SJSA1 (cell line): ENCODE data around the gene GALNT5. TPM values are rescaled to one million over a fixed set of nuclear protein-coding genes. Genes with fewer than 3 reads are reported as not detected.
"Not testable (repeated sequence)": the region's sequence is repeated elsewhere in the genome, so short reads cannot be mapped to it uniquely, and the experiment has no call there.

ENCODE experiments used
- DNase-seq, 2 experiments: peaks; one replicate each; pipeline ENCODE4 v3.0.0-alpha.2; 2015 to 2020; ENCODE audit warnings: low spot score in 2 of 2, low read depth in 1 of 2
- H3K27ac ChIP-seq: fragments of 250-450 bp; sonication (Bioruptor Pico); 2 replicates; pipeline ENCODE4 v1.5.1; 2020; ENCODE audit warnings: mild to moderate bottlenecking, moderate library complexity
- H3K27me3 ChIP-seq: fragments of 250-450 bp; sonication (Bioruptor Pico); replicated peaks from 2 replicates; pipeline ENCODE4 v1.5.1; 2020; ENCODE audit warnings: mild to moderate bottlenecking, moderate library complexity
- H3K36me3 ChIP-seq: fragments of 250-450 bp; sonication (Bioruptor Pico); 2 replicates; pipeline ENCODE4 v1.5.1; 2020; ENCODE audit warnings: mild to moderate bottlenecking
- H3K4me1 ChIP-seq: fragments of 250-450 bp; sonication (Bioruptor Pico); replicated peaks from 2 replicates; pipeline ENCODE4 v1.6.1; 2021; ENCODE audit warnings: mild to moderate bottlenecking
- H3K4me3 ChIP-seq: fragments of 250-450 bp; sonication (Bioruptor Pico); 2 replicates; pipeline ENCODE4 v1.5.1; 2020; ENCODE audit warnings: mild to moderate bottlenecking
- H3K9me3 ChIP-seq: fragments of 250-450 bp; sonication (Bioruptor Pico); replicated peaks from 2 replicates; pipeline ENCODE4 v1.5.1; 2020; ENCODE audit warnings: mild to moderate bottlenecking
- total RNA-seq: library from RNA; depleted of rRNA; stranded (reverse); fragments of >200 nt; shearing (Covaris generic); gene quantifications from 2 replicates; pipeline ENCODE4 v1.2.3, GENCODE V29; 2014

Gene GALNT5
- total RNA-seq, 1 experiment from 2014 or later, result 2.7 TPM

DNA sequence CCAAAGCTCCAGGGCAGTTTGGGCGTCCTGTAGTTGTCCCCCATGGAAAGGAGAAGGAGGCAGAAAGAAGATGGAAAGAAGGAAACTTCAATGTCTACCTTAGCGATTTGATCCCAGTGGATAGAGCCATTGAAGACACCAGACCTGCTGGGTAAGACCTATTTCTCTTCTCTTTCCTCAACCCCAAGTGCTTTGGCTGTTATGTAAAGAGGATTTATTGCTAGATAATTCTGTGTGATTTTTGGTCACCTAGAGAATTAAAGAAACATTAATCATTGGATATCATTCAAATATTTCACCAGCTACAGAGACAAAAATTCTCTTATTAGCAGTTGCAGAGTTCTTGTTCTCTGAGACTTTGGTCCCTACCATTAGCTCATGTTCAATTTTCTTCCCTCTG is 1.9 kb downstream of the GALNT5 start:
- Histone ChIP-seq H3K9me3 (no peaks in the 10 kb centered on the region), H3K36me3 (no peaks in the 10 kb centered on the region), H3K27me3 (no peaks in the 10 kb centered on the region), H3K4me1 (peaks cover 26% of the 10 kb centered on the region), H3K4me3 (no peak overlapping the region), H3K27ac (no peak overlapping the region)
- DNase-seq, result no peak

DNA sequence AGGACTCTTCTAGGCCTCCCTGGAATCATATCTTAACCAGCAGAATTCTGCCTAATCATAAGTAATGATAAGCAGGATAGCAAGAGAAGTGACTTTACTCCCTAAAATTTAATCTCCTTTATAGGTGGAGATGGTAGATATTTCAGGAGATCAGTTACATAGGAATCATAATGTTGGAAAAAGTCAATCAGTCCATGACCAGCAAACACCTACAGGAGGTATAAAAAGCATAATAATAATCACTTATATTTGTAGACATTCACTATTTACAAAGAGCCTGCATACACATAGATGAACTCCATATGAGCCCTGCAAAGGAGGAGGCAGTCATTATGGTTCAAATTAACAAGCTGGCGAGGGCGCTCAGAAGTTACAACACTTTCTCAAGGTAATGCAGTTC is 2.5 kb downstream of the GALNT5 start:
- DNase-seq, result no peak
- H3K27me3 ChIP-seq, result no peaks in the 10 kb centered on the region
- no peak overlapping the region for H3K4me3 ChIP-seq
- H3K36me3 ChIP-seq, result no peaks in the 10 kb centered on the region
- H3K27ac ChIP-seq, result no peak overlapping the region
- H3K9me3 ChIP-seq, result no peaks in the 10 kb centered on the region
- peaks cover 26% of the 10 kb centered on the region for H3K4me1 ChIP-seq

DNA sequence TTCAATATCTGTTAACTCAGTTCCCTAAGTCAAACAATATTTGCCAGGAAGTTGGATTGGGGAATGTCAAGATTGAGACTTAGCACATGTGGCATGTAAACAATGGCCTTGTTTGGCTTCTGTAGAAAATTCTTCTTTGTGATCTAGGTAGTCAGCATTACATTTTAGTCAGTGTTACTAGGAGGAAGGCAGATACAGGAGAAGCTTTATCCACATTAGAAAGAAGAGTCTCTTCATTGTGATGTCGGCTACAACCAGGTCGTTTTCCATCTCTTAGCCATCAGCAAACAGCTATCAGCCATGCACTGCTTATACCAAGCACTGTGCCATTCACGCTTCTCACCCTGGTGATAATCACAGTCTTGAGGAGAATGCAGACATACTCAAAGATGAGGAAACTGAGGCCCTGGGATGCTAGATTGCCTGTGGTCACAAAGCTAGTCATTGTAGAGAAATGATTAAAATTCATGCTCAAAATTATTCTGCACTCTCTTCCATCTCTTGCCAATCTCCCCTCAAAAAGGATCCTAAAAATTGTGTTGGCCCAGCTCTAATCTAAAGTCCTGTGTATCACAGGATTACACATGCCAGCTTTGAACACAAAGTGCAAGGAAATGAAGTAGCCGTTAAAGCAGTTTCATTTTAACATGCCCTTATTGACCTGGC is 3.2 kb downstream of the GALNT5 start:
- DNase-seq, result no peak
- Histone ChIP-seq H3K4me3 (no peak overlapping the region), H3K27ac (peak overlapping the region; percentile 34), H3K4me1 (peaks cover 26% of the 10 kb centered on the region), H3K27me3 (no peaks in the 10 kb centered on the region), H3K9me3 (no peaks in the 10 kb centered on the region), H3K36me3 (no peaks in the 10 kb centered on the region)

DNA sequence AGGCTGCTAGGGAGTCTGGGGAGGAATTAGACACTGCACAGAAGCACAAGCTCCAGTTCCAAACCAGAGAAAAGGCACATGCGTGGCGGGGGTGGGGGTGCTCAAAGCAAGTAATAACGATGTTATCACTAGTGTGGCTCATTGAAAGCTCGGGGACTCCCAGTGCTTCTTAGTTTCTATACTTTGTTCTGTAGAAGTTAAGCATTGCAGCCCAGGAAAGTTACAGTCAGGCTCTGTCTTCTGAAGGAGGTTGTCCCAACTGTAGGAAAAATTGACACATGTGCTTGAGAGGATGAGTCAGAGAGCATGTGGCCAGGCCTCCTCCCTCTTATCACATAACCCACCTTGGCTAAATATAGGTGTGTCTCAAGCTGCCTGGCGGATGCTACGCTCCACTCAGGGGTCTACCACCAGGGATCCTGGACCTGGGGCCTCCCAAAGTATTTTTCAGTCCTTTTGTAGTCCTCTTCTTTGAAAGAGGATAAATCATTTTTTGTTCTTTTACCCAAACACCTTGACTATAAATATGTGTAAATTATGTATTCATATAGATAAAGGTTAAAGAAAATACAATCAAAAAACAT is 3.8 kb downstream of the GALNT5 start:
- Histone ChIP-seq H3K27ac (peak overlapping the region; percentile 34), H3K4me1 (peaks cover 26% of the 10 kb centered on the region), H3K9me3 (no peaks in the 10 kb centered on the region), H3K27me3 (no peaks in the 10 kb centered on the region), H3K4me3 (no peak overlapping the region), H3K36me3 (no peaks in the 10 kb centered on the region)
- DNase-seq, result peak in 1 of 2 experiments; percentile 46

DNA sequence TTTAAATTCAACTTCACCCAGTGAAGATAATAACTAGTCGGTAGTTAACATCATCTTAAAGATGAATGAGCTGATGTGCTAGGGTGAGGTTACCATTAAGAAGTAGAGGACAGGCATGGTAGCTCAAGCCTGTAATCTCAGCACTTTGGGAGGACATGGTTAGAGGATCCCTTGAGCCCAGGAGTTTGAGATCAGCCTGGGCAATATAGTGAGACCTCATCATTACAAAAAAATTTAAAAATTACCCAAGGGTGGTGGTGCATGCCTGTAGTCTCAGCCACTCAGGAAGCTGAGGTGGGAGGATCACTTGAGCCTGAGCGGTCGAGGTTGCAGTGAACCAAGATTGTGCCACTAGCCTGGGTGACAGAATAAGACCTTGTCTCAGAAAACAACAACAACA is 4.7 kb downstream of the GALNT5 start:
- Histone ChIP-seq H3K27me3 (no peaks in the 10 kb centered on the region), H3K4me1 (peaks cover 23% of the 10 kb centered on the region), H3K4me3 (no peak overlapping the region), H3K27ac (no peak overlapping the region), H3K36me3 (no peaks in the 10 kb centered on the region), H3K9me3 (no peaks in the 10 kb centered on the region)
- no peak for DNase-seq

DNA sequence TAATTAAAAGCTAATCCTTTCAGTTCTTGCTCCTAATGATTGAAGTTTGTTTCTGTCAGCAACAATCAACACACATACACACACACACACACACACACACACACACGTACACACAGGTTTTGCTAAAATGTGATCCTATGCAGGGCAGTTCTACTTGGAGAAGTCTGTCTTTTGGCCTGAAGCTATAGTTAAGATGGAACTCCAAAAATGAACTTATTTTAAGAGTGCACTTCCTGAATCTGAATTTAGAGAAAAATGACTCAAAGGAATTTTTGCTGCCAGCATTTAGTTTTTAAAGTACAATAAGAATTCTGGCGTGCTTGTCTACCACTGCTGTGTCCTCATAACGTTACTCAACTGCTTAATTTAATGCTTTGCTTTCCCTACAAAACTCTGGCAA is 6.6 kb downstream of the GALNT5 start:
- no peak for DNase-seq
- no peaks in the 10 kb centered on the region for H3K27me3 ChIP-seq
- peaks cover 23% of the 10 kb centered on the region for H3K4me1 ChIP-seq
- H3K9me3 ChIP-seq, result no peaks in the 10 kb centered on the region
- H3K27ac ChIP-seq, result no peak overlapping the region
- no peaks in the 10 kb centered on the region for H3K36me3 ChIP-seq
- no peak overlapping the region for H3K4me3 ChIP-seq

DNA sequence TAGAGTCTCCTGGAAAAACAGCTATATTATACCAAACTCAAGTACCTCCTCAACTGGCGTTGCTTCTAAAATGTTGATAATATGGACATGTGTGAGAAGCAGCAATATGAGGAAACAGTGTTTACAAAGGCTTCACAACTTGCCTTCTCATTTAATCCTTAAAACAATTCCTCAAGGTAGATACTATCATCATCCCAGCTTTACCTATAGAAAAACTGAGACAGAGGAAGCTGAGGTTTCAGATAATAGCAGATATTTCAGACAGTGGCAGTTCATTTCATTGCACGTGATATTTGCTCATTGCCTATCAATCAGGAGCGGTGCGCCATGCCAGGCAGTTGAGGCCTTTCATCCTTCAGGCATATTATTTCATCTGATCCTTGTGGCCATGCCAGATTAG is 8.3 kb downstream of the GALNT5 start:
- Histone ChIP-seq H3K9me3 (no peaks in the 10 kb centered on the region), H3K27ac (no peak overlapping the region), H3K4me1 (peaks cover 13% of the 10 kb centered on the region), H3K36me3 (no peaks in the 10 kb centered on the region), H3K27me3 (no peaks in the 10 kb centered on the region), H3K4me3 (no peak overlapping the region)
- DNase-seq, result no peak

DNA sequence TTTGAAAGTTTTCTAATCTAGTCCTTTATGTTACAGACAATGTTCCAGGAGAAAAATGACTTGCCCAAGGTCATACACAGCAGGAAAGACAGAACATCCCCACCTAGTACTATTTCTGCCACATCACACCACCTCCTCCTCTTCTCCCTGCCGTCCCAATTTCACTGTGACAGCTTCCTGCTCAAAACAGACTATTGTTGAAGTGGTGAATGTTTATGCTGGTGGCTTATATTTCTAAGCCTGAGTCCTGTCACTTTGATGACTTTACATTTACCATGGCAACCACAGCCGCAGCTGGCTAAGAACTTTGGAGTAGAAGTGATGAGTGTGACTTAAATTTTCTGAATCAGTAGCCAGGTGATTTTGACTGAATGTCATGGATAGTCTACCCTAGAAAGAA is 10.0 kb downstream of the GALNT5 start:
- Histone ChIP-seq H3K27ac (no peak overlapping the region), H3K4me3 (no peak overlapping the region), H3K36me3 (no peaks in the 10 kb centered on the region), H3K9me3 (no peaks in the 10 kb centered on the region; the same call in 1 of the 2 replicates), H3K4me1 (peaks cover 6% of the 10 kb centered on the region), H3K27me3 (no peaks in the 10 kb centered on the region)
- DNase-seq, result no peak

DNA sequence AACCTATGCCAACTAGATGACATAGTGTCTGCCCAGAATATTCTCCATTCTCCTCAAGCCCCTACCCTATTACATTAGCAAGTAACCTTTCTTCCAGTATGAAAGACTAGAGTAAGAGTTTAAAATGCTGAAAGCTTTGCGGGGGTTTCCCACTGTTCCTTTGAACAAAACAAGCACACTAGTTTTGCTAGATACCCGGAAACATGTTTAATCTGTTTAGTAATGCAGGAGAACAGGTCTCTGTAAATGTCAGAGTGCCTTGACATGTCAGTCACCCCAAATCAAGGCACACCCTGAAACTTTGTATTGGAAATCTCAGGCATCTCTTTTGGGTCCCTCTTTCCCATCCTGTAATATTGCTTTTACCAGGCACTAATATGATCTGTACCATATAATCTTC is 11.6 kb downstream of the GALNT5 start:
- DNase-seq, result no peak
- H3K36me3 ChIP-seq, result no peaks in the 10 kb centered on the region
- no peak overlapping the region for H3K27ac ChIP-seq
- H3K4me1 ChIP-seq, result peaks cover 4% of the 10 kb centered on the region
- H3K9me3 ChIP-seq, result no peaks in the 10 kb centered on the region; the same call in 1 of the 2 replicates
- no peaks in the 10 kb centered on the region for H3K27me3 ChIP-seq
- no peak overlapping the region for H3K4me3 ChIP-seq

DNA sequence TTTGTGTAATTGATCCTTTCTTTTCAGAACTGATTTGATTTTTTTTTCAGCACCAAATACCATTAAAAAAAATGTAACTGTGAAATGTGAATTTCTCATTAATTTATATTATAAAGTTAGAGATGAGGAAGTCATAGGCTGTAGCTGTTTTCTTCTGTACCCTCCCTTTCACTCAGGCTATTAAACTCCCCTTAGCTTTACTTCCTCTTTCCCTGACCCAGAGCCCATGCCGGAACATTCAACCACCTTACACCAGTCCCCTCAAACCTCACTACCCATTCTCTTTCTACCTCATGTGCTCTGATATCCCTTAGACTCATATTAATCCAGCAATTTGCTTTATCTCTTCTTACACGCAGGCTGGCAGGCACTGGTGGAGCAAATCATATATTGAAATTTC is 12.4 kb downstream of the GALNT5 start:
- H3K9me3 ChIP-seq, result no peaks in the 10 kb centered on the region; the same call in 1 of the 2 replicates
- no peaks in the 10 kb centered on the region for H3K36me3 ChIP-seq
- no peak for DNase-seq
- no peak overlapping the region for H3K27ac ChIP-seq
- no peak overlapping the region for H3K4me3 ChIP-seq
- no peaks in the 10 kb centered on the region for H3K27me3 ChIP-seq
- H3K4me1 ChIP-seq, result no peaks in the 10 kb centered on the region; the same call in 1 of the 2 replicates

DNA sequence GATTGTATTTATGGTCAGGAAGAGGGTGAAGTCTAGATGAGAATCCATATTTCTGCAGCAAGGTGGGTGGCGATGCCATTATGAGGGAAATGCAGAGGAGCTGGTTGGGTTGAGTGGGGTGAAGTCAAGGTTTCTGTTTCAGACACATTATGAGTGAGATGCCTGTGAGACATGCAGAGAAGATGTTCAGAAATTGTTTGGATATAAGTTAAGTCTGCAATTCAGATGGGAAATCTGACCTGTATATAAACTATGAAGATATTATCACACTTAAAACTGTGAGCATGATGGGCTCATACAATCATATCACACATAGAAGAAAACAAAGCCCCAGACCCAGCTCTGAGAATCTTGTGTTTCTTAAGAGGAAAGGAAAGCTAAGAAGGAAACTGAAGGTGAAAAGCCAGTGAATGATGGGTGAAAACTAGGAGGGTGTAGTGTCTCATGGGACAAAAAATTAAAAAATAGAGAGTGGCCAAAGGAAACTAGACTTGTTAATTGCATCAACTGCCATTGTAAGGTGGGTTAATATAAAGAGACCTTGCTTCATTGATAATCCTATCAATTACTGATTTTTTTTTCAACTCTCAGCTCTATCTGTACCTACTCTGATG is 14.2 kb downstream of the GALNT5 start:
- Histone ChIP-seq H3K4me1 (no peaks in the 10 kb centered on the region; the same call in 1 of the 2 replicates), H3K36me3 (no peaks in the 10 kb centered on the region), H3K27ac (no peak overlapping the region), H3K4me3 (no peak overlapping the region), H3K27me3 (no peaks in the 10 kb centered on the region), H3K9me3 (no peaks in the 10 kb centered on the region; the same call in 1 of the 2 replicates)
- DNase-seq, result no peak

DNA sequence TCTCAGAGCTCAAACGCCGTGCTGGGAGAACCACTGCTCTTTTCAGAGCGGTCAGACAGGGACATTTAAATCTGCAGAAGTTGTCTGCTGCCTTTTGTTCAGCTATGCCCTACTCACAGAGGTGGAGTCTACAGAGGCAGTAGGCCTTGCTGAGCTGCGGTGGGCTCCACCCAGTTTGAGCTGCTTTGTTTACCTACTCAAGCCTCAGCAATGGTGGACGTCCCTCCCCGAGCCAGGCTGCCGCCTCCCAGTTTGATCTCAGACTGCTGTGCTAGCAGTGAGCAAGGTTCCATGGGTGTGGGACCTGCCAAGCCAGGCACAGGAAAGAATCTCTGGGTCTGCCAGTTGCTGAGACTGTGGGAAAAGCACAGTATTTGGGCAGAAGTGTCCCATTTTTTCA is 21.8 kb downstream of the GALNT5 start:
- H3K27ac ChIP-seq, H3K36me3 ChIP-seq, H3K27me3 ChIP-seq, H3K4me3 ChIP-seq, H3K4me1 ChIP-seq, H3K9me3 ChIP-seq, DNase-seq: not testable (repeated sequence)

DNA sequence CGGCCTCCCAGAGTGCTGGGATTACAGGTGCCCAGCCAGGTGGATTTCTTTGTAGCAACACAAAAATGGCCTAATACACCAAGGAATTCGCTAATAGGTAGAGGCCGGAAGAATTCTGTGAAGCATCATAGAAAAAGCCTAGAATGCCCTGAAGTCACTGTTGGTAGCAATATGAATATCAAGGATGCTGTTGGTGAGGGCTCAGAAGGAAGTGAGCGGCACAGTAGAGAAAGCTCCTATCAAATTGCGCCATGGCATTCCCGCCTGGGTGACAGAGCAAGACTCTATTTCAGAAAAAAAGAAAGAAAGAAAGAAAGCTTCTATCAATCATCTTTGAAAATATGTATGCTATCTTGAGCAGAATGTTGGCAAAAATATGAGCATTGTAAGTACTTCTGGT is 23.8 kb downstream of the GALNT5 start:
- no peaks in the 10 kb centered on the region for H3K4me1 ChIP-seq

DNA sequence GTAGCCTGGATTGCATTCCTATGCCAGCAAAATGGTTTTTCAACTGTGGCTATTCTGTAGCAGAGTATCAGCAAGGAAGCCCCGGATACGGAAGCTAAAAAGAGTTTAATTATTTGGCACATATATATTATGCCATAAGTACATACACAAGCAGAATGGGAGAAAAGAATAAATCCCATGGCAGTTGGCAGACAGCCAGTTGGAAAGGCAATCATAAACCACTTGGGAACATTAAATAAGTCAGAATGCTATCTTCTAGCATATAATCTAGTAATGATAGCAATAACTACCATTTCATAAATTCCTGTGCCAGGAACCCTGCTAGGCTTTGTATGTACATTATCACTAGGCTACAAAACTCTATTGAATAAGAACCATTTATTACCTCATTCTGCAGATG is 26.0 kb downstream of the GALNT5 start:
- Histone ChIP-seq H3K4me1 (no peaks in the 10 kb centered on the region), H3K27ac (no peak overlapping the region), H3K36me3 (no peaks in the 10 kb centered on the region), H3K27me3 (no peaks in the 10 kb centered on the region), H3K4me3 (no peak overlapping the region), H3K9me3 (no peaks in the 10 kb centered on the region; the same call in 1 of the 2 replicates)
- no peak for DNase-seq

More for the DNA sequence above, 23.8 kb downstream of the GALNT5 start:
- no peaks in the 10 kb centered on the region; the same call in 1 of the 2 replicates for H3K9me3 ChIP-seq
- H3K4me3 ChIP-seq, result no peak overlapping the region
- no peak for DNase-seq
- no peak overlapping the region for H3K27ac ChIP-seq
- H3K36me3 ChIP-seq, result no peaks in the 10 kb centered on the region
- no peaks in the 10 kb centered on the region for H3K27me3 ChIP-seq
